AG10803 (cell line): ENCODE data around the gene RIPK1.

Source experiments
- DNase-seq: peaks from one replicate; pipeline ENCODE4 v3.0.0; 2010; ENCODE audit warnings: low read depth
- H3K4me3 ChIP-seq: 2 replicates; pipeline ENCODE4 v1.5.1; 2011; ENCODE audit warnings: mild to moderate bottlenecking, low read length, control low read depth
- CTCF ChIP-seq: conservative IDR thresholded peaks from 2 replicates; pipeline ENCODE4 v1.5.1; 2011; ENCODE audit warnings: mild to moderate bottlenecking, low read length, control low read depth, inconsistent platforms

The RIPK1 gene

GRCh38 chr6:3157131-3157933, 89.0 kb downstream of the RIPK1 start, which contains the start of gene TUBB2A:
TUBB2A (minus strand) TSS chr6:3157544; CDS start chr6:3157463, 81 bp downstream.
- DNase-seq: peak; percentile 81
- peak within 1 kb of the TSS; percentile 88 for H3K4me3 ChIP-seq

DNA sequence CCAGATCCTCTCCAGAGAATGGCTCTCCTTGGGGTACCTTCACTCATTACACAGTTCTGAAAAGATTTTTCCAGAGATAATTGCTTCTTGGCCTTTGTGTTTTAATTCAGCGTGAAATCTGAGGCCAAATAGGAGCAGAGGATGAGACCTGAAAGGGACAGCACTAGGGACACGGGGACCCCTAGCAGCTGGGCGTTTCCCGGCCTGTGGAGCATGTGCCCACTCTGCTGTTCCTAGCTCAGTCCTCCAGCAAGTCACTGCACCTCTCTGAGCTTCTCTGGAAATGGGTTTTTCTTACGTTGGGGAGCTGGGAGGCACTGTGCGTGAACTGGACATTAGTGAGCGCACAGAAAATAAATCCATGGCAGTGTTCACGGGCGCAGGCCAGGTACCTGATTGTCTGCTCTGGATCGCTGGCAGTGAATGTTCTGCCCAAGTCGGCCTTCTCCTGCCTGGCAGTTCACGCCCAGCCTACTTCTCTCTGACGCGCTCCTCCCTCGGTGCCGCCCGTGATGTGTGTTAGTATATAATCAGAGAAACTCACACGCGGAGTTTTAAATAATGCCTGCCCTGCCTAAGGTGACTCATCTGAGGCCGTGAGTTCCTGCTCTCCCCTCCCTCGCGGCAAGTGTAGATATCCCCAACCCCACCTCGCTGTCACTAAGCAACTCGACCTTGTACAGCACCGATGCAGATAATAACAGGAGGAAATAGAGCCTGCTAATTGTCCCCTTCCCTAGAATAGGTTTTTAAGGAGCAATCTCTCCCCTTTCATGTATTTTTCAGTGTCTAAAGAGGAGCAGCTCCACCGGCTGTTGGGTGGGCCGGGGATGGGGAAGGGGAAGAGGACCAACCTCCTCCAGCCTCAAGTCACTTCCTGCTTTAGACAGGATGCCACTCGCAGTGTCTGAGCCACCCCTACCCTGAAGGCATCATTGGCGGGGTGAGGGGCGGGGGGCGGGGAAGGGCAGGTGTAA, 91.8 kb downstream of the RIPK1 start:
- no peak overlapping the region for H3K4me3 ChIP-seq
- TF ChIP-seq CTCF: no peak
- DNase-seq: no peak

More at GRCh38 chr6:3157131-3157933, 89.0 kb downstream of the RIPK1 start, which contains the start of gene TUBB2A:
- peak; percentile 26 for TF ChIP-seq CTCF

DNA sequence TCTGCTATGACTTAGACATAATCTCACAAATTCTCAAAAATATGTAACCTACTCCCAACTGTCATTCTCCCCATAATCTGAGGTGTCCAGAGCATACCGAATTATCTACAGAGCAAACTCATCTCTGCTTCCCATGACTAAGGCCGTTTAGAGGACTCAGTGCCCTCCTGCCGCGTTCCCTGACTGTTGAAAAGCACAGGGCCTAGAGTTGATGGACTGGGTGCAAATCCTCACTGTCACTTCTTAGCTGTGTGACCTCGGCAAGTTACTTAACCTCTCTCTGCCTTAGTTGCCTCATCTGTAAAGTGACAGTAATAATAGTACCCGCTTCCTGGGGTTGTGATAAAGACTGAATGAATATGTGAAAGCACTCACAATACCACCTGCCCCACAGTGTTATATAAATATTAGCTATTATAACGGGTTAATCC, 93.8 kb downstream of the RIPK1 start:
- peak overlapping the region; percentile 72 for H3K4me3 ChIP-seq
- no peak for TF ChIP-seq CTCF
- DNase-seq: no peak

GRCh38 chr6:3162565-3163247, 94.4 kb downstream of the RIPK1 start:
- TF ChIP-seq CTCF: peak; percentile 15; the same call in 1 of the 2 replicates
- H3K4me3 ChIP-seq: peak overlapping the region; percentile 72
- peak; percentile 82 for DNase-seq

GRCh38 chr6:3163248-3163594, 94.9 kb downstream of the RIPK1 start:
- no peak for DNase-seq
- TF ChIP-seq CTCF: no peak
- H3K4me3 ChIP-seq: peak overlapping the region; percentile 72

DNA sequence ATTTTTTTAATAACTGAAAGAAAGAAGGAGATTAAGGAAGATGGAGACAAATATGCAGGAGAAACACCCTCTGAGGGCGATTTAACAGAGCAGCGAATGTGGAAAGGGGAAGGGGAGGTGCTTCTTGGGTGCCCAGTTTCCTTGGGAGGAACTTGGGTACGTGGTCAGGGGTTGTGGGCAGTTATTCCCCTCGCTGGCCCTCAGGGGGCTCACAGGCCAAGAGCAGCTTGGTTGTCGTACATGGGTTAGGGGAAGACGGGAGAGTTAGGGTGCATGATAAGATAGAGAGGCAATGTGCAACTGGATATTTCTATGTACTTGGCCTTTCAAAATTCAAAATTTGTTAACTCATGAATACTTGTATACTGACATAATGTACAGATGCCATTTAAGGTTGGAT, 96.1 kb downstream of the RIPK1 start:
- TF ChIP-seq CTCF: no peak
- DNase-seq: no peak
- no peak overlapping the region for H3K4me3 ChIP-seq
